ENCODE measurements around the gene TP73.

TP73 gene

GRCh38 chr1:3774276-3774945 is 122.1 kb downstream of the TP73 start:
- 95% methylated on average over 11 of the region's 19 CpGs for whole genome bisulfite sequencing (ENCODE audit: insufficient coverage)
- ChIA-PET CTCF (interaction anchor here (1.5 kb wide), 1 partner anchor 19 kb away, joined by 6 read pairs; no protein-coding TSS in a partner anchor), POLR2A (no interaction called here)

GRCh38 chr1:3774946-3775489 is 122.7 kb downstream of the TP73 start:
- Histone ChIP-seq H3K4me3 (ENCODE audit: control insufficient read depth in 1 of 7, extremely low read depth in 1 of 7, insufficient read depth in 4 of 7, low read depth in 2 of 7, low read length in 6 of 7) (peak overlapping the region in 3 of 7 experiments; percentile 26 to 36 (median 30)), H3K9me3 (ENCODE audit: control extremely low read depth in 1 of 5, control insufficient read depth in 4 of 5, insufficient read depth in 2 of 5, low read depth in 1 of 5, low read length in 4 of 5) (no peaks in the 10 kb centered on the region), H3K27ac (ENCODE audit: insufficient read depth in 1 of 2, low read depth in 1 of 2, low read length in 2 of 2, poor library complexity in 1 of 2, severe bottlenecking in 2 of 2) (peak overlapping the region in 1 of 2 experiments; percentile 14), H3K36me3 (ENCODE audit: control insufficient read depth in 4 of 4, insufficient read depth in 4 of 4, low read length in 3 of 4) (peaks cover 0 to 20% (median 14%) of the 10 kb centered on the region in 4 experiments), H3K4me1 (ENCODE audit: control extremely low read depth in 1 of 4, control insufficient read depth in 4 of 4, insufficient read depth in 4 of 4, low read length in 3 of 4) (peaks cover 0 to 51% (median 39%) of the 10 kb centered on the region in 4 experiments), H3K27me3 (replicated peaks in 2 of 5; ENCODE audit: control insufficient read depth in 4 of 5, insufficient read depth in 5 of 5, low read length in 4 of 5) (no peaks in the 10 kb centered on the region)
- 51% methylated on average over 12 of the region's 17 CpGs for WGBS (ENCODE audit: insufficient coverage)
- DNase-seq = no peak
- CTCF ChIA-PET = interaction anchor here (1.0 to 4.2 kb wide), 6 partner anchors 12 to 29 kb away, joined by 3 to 18 read pairs (median 4); partner anchors contain the start of gene LRRC47
- POLR2A ChIA-PET = no interaction called here

More at GRCh38 chr1:3774276-3774945, 122.1 kb downstream of the TP73 start:
- Histone ChIP-seq H3K36me3 (ENCODE audit: control insufficient read depth in 4 of 4, insufficient read depth in 4 of 4, low read length in 3 of 4) (peaks cover 0 to 14% (median 8%) of the 10 kb centered on the region in 4 experiments), H3K4me1 (ENCODE audit: control extremely low read depth in 1 of 4, control insufficient read depth in 4 of 4, insufficient read depth in 4 of 4, low read length in 3 of 4) (peaks cover 0 to 51% (median 39%) of the 10 kb centered on the region in 4 experiments), H3K9me3 (ENCODE audit: control extremely low read depth in 1 of 5, control insufficient read depth in 4 of 5, insufficient read depth in 2 of 5, low read depth in 1 of 5, low read length in 4 of 5) (no peaks in the 10 kb centered on the region), H3K27ac (ENCODE audit: insufficient read depth in 1 of 2, low read depth in 1 of 2, low read length in 2 of 2, poor library complexity in 1 of 2, severe bottlenecking in 2 of 2) (peak overlapping the region in 1 of 2 experiments; percentile 68), H3K27me3 (replicated peaks in 2 of 5; ENCODE audit: control insufficient read depth in 4 of 5, insufficient read depth in 5 of 5, low read length in 4 of 5) (no peaks in the 10 kb centered on the region), H3K4me3 (ENCODE audit: control insufficient read depth in 1 of 7, extremely low read depth in 1 of 7, insufficient read depth in 4 of 7, low read depth in 2 of 7, low read length in 6 of 7) (no peak overlapping the region)
- DNase-seq = no peak

- H3K27me3 ChIP-seq (replicated peaks in 2 of 5; ENCODE audit: control insufficient read depth in 4 of 5, insufficient read depth in 5 of 5, low read length in 4 of 5) = no peaks in the 10 kb centered on the region
- no peaks in the 10 kb centered on the region for H3K9me3 ChIP-seq (ENCODE audit: control extremely low read depth in 1 of 5, control insufficient read depth in 4 of 5, insufficient read depth in 2 of 5, low read depth in 1 of 5, low read length in 4 of 5)
- H3K4me3 ChIP-seq (ENCODE audit: control insufficient read depth in 1 of 7, extremely low read depth in 1 of 7, insufficient read depth in 4 of 7, low read depth in 2 of 7, low read length in 6 of 7) = peak overlapping the region in 3 of 7 experiments; percentile 26 to 36 (median 30)
- H3K27ac ChIP-seq (ENCODE audit: insufficient read depth in 1 of 2, low read depth in 1 of 2, low read length in 2 of 2, poor library complexity in 1 of 2, severe bottlenecking in 2 of 2) = peak overlapping the region in 1 of 2 experiments; percentile 14
- ChIA-PET POLR2A (no interaction called here), CTCF (interaction anchor here (0.6 to 4.2 kb wide), 8 partner anchors 9 to 28 kb away, joined by 3 to 18 read pairs (median 4); partner anchors contain the start of gene LRRC47)
- peaks cover 0 to 46% (median 39%) of the 10 kb centered on the region in 4 experiments for H3K4me1 ChIP-seq (ENCODE audit: control extremely low read depth in 1 of 4, control insufficient read depth in 4 of 4, insufficient read depth in 4 of 4, low read length in 3 of 4)
- DNase-seq = peak; percentile 60 to 77 (median 71)
- peaks cover 0 to 26% (median 20%) of the 10 kb centered on the region in 4 experiments for H3K36me3 ChIP-seq (ENCODE audit: control insufficient read depth in 4 of 4, insufficient read depth in 4 of 4, low read length in 3 of 4)
- WGBS (ENCODE audit: insufficient coverage) = 32% methylated on average over 19 of the region's 27 CpGs
Observed at GRCh38 chr1:3775490-3776230, 123.3 kb downstream of the TP73 start.

DNA sequence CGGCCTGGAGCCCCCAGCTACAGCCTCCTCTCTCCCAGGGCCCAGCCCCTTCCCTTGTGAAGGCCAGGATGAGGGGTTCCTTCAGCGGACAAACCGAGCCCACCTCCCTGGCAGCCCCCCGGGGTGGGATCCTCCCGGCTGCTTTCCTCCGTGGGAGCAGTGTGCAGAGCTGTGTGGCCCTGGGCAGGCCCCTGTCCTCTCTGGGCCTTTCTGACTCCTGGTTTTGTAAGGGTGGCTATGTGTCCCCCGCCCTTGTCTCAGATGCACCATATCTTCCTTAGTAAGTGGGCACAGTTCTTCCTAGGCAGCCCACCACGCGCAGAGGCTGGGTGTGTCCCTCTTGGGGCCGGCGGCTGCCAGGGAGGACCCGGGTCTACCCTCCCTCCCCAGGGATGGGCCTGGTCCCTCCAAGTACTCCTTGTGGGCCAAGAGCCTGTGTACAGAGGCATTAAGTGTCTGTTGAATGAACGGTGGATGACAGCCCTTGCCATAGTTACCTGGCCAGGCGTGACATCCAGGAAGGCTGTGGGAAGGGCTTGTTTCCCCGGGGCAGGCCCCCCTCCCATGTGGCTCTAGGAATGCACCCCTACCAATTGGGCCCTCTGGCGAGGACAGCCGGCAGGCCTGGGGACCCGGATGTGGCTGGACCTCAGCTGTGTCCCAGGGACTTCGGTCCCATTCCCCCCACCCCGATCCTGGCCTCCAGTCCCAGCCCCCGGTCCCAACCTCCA is 124.1 kb downstream of the TP73 start:
- H3K4me1 ChIP-seq (ENCODE audit: control extremely low read depth in 1 of 4, control insufficient read depth in 4 of 4, insufficient read depth in 4 of 4, low read length in 3 of 4) = peaks cover 0 to 43% (median 37%) of the 10 kb centered on the region in 4 experiments
- H3K27me3 ChIP-seq (replicated peaks in 2 of 5; ENCODE audit: control insufficient read depth in 4 of 5, insufficient read depth in 5 of 5, low read length in 4 of 5) = no peaks in the 10 kb centered on the region
- no peaks in the 10 kb centered on the region for H3K9me3 ChIP-seq (ENCODE audit: control extremely low read depth in 1 of 5, control insufficient read depth in 4 of 5, insufficient read depth in 2 of 5, low read depth in 1 of 5, low read length in 4 of 5)
- no peak for DNase-seq
- no peak overlapping the region for H3K4me3 ChIP-seq (ENCODE audit: control insufficient read depth in 1 of 7, extremely low read depth in 1 of 7, insufficient read depth in 4 of 7, low read depth in 2 of 7, low read length in 6 of 7)
- ChIA-PET CTCF (interaction anchor here (0.6 to 4.2 kb wide), 8 partner anchors 10 to 28 kb away, joined by 3 to 18 read pairs (median 4); partner anchors contain the start of gene LRRC47), POLR2A (no interaction called here)
- H3K36me3 ChIP-seq (ENCODE audit: control insufficient read depth in 4 of 4, insufficient read depth in 4 of 4, low read length in 3 of 4) = peaks cover 0 to 33% (median 27%) of the 10 kb centered on the region in 4 experiments
- WGBS (ENCODE audit: insufficient coverage) = 89% methylated on average over 17 of the region's 21 CpGs
- H3K27ac ChIP-seq (ENCODE audit: insufficient read depth in 1 of 2, low read depth in 1 of 2, low read length in 2 of 2, poor library complexity in 1 of 2, severe bottlenecking in 2 of 2) = peak overlapping the region in 1 of 2 experiments; percentile 14

- Histone ChIP-seq H3K27me3 (replicated peaks in 2 of 5; ENCODE audit: control insufficient read depth in 4 of 5, insufficient read depth in 5 of 5, low read length in 4 of 5) (no peaks in the 10 kb centered on the region), H3K36me3 (ENCODE audit: control insufficient read depth in 4 of 4, insufficient read depth in 4 of 4, low read length in 3 of 4) (peaks cover 0 to 41% (median 31%) of the 10 kb centered on the region in 4 experiments), H3K27ac (ENCODE audit: insufficient read depth in 1 of 2, low read depth in 1 of 2, low read length in 2 of 2, poor library complexity in 1 of 2, severe bottlenecking in 2 of 2) (no peak overlapping the region), H3K4me3 (ENCODE audit: control insufficient read depth in 1 of 7, extremely low read depth in 1 of 7, insufficient read depth in 4 of 7, low read depth in 2 of 7, low read length in 6 of 7) (no peak overlapping the region), H3K4me1 (ENCODE audit: control extremely low read depth in 1 of 4, control insufficient read depth in 4 of 4, insufficient read depth in 4 of 4, low read length in 3 of 4) (peaks cover 0 to 36% (median 30%) of the 10 kb centered on the region in 4 experiments), H3K9me3 (ENCODE audit: control extremely low read depth in 1 of 5, control insufficient read depth in 4 of 5, insufficient read depth in 2 of 5, low read depth in 1 of 5, low read length in 4 of 5) (no peaks in the 10 kb centered on the region)
- ChIA-PET CTCF (interaction anchor here (4.2 kb wide), 1 partner anchor 18 kb away, joined by 18 read pairs; the partner anchor contains the start of gene LRRC47), POLR2A (no interaction called here)
- DNase-seq = no peak
- 85% methylated on average over 6 of the region's 10 CpGs for WGBS (ENCODE audit: insufficient coverage)
Observed at GRCh38 chr1:3777078-3777547, 124.8 kb downstream of the TP73 start.

Measured in common myeloid progenitor, CD34-positive (primary cell).